HEK293 (cell line): ENCODE results near the gene TPM2.

Experiments used
- CTCF ChIA-PET: fragments of 350-600 bp; formaldehyde crosslinking; extraction: SDS; loops from one replicate; lab custom pipeline; 2021; ENCODE audit warnings: antibody characterized with exemption; lab: Yijun Ruan, JAX
- POLR2A ChIA-PET: fragments of 300-600 bp; formaldehyde crosslinking; extraction: SDS; loops from one replicate; lab custom pipeline; 2020; ENCODE audit warnings: antibody characterized with exemption, inconsistent platforms; lab: Yijun Ruan, JAX
- H3K27ac ChIP-seq: fragments of 200-500 bp; sonication (Bioruptor generic); 2 replicates; pipeline ENCODE4 v1.5.1; 2014; ENCODE audit warnings: low read depth, low read length, control low read depth, inconsistent platforms; ENCODE audit errors: extremely low read depth
- H3K36me3 ChIP-seq, 2 experiments: fragments of 200-500 bp in 1 of 2; sonication (Bioruptor generic) in 1 of 2; 1 replicate in 1 of 2; 2 replicates in 1 of 2; pipeline ENCODE4 v1.5.1; 2014 to 2017; ENCODE audit warnings: inconsistent platforms in 2 of 2, low read length in 2 of 2; ENCODE audit not compliant: control insufficient read depth in 2 of 2, insufficient read depth in 1 of 2
- H3K4me1 ChIP-seq: fragments of 200-500 bp; sonication (Bioruptor generic); 2 replicates; pipeline ENCODE4 v1.5.1; 2014; ENCODE audit warnings: mild to moderate bottlenecking, low read length, inconsistent platforms; ENCODE audit not compliant: control insufficient read depth, insufficient read depth
- H3K4me3 ChIP-seq: 2 replicates; pipeline ENCODE4 v1.5.1; 2011; ENCODE audit warnings: low read depth, mild to moderate bottlenecking, control low read depth, low read length, moderate library complexity
- H3K9me3 ChIP-seq: fragments of 200-500 bp; sonication (Bioruptor generic); 2 replicates; pipeline ENCODE4 v1.5.1; 2014; ENCODE audit warnings: low read depth, low read length, inconsistent platforms; ENCODE audit not compliant: control insufficient read depth, insufficient read depth
- MYNN ChIP-seq: fragments of 450-650 bp; formaldehyde crosslinking; IDR thresholded peaks from 2 replicates; pipeline ENCODE4 v1.5.1; 2016; ENCODE audit warnings: missing biosample characterization, missing genetic modification characterization, borderline replicate concordance
- MZF1 ChIP-seq: fragments of 450-650 bp; formaldehyde crosslinking; IDR thresholded peaks from 2 replicates; pipeline ENCODE4 v1.5.1; 2017; ENCODE audit warnings: missing biosample characterization, missing genetic modification characterization, borderline replicate concordance
- ZBTB1 ChIP-seq: fragments of 450-650 bp; formaldehyde crosslinking; IDR thresholded peaks from 2 replicates; pipeline ENCODE4 v1.5.1; 2016; ENCODE audit warnings: missing biosample characterization, missing genetic modification characterization
- ZNF112 ChIP-seq: fragments of 450-650 bp; formaldehyde crosslinking; IDR thresholded peaks from 2 replicates; pipeline ENCODE4 v1.5.0; 2017; ENCODE audit warnings: missing biosample characterization, missing genetic modification characterization
- ZNF133 ChIP-seq: fragments of 450-650 bp; formaldehyde crosslinking; IDR thresholded peaks from 2 replicates; pipeline ENCODE4 v1.5.1; 2016; ENCODE audit warnings: missing biosample characterization, missing genetic modification characterization
- ZNF426 ChIP-seq: fragments of 450-650 bp; formaldehyde crosslinking; IDR thresholded peaks from 2 replicates; pipeline ENCODE4 v1.5.1; 2017; ENCODE audit warnings: missing biosample characterization, missing genetic modification characterization, mild to moderate bottlenecking, inconsistent platforms, moderate library complexity
- ZNF433 ChIP-seq: fragments of 450-650 bp; formaldehyde crosslinking; IDR thresholded peaks from 2 replicates; pipeline ENCODE4 v1.5.1; 2016; ENCODE audit warnings: missing biosample characterization, missing genetic modification characterization, low read depth
- ZNF521 ChIP-seq: fragments of 450-650 bp; formaldehyde crosslinking; IDR thresholded peaks from 2 replicates; pipeline ENCODE4 v1.5.1; 2017; ENCODE audit warnings: missing biosample characterization, mild to moderate bottlenecking, missing genetic modification characterization
- ZNF600 ChIP-seq: fragments of 450-650 bp; formaldehyde crosslinking; IDR thresholded peaks from 2 replicates; pipeline ENCODE4 v1.5.1; 2016; ENCODE audit warnings: missing biosample characterization, missing genetic modification characterization
- ZNF777 ChIP-seq: fragments of 450-650 bp; formaldehyde crosslinking; IDR thresholded peaks from 2 replicates; pipeline ENCODE4 v1.5.1; 2017; ENCODE audit warnings: missing biosample characterization, missing genetic modification characterization, borderline replicate concordance
- ZNF785 ChIP-seq: fragments of 450-650 bp; formaldehyde crosslinking; IDR thresholded peaks from 2 replicates; pipeline ENCODE4 v1.5.1; 2016; ENCODE audit warnings: missing biosample characterization, missing genetic modification characterization
- ZNF843 ChIP-seq: fragments of 450-650 bp; formaldehyde crosslinking; IDR thresholded peaks from 2 replicates; pipeline ENCODE4 v1.5.1; 2016; ENCODE audit warnings: missing biosample characterization, missing genetic modification characterization
- ZSCAN5A ChIP-seq: fragments of 450-650 bp; formaldehyde crosslinking; IDR thresholded peaks from 2 replicates; pipeline ENCODE4 v1.5.1; 2016; ENCODE audit warnings: missing biosample characterization, missing genetic modification characterization
- TF ChIP-seq, protein P1 (sequence below): fragments of 450-650 bp; formaldehyde crosslinking; IDR thresholded peaks from 2 replicates; pipeline ENCODE4 v1.5.1; 2016; ENCODE audit warnings: missing biosample characterization, missing genetic modification characterization
- TF ChIP-seq, protein P2 (sequence below): fragments of 450-650 bp; formaldehyde crosslinking; IDR thresholded peaks from 2 replicates; pipeline ENCODE4 v1.5.1; 2016; ENCODE audit warnings: missing biosample characterization, missing genetic modification characterization
- TF ChIP-seq, protein P3 (sequence below): fragments of 450-650 bp; formaldehyde crosslinking; IDR thresholded peaks from 2 replicates; pipeline ENCODE4 v1.5.1; 2016; ENCODE audit warnings: missing biosample characterization, missing genetic modification characterization

Gene TPM2

DNA sequence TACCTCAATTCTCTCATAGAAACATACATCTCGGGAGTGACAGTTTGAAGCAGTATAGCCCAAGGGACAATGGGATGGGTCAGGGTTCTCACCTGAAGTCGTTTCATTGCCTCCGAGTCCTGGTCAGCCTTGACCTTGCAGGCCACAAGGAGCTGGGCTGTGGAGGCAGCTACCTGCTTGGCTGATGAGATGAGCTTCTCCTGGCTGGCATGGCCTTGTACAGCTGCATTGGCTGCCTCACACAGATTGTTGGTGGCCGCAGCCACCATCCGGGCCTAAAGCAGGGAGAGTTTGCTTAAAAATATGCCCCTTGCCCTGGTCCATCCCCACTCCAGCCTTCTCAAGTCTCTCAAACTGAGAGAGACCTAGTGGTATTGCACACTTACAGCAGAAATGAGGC, 8.5 kb upstream of the TPM2 start:
- H3K4me1 ChIP-seq = no peaks in the 10 kb centered on the region
- H3K9me3 ChIP-seq = no peaks in the 10 kb centered on the region
- H3K27ac ChIP-seq = no peak overlapping the region
- H3K4me3 ChIP-seq = no peak overlapping the region
- POLR2A ChIA-PET = no interaction called here
- TF ChIP-seq ZNF133 (no peak), ZNF777 (tag by site-specific recombination) (no peak), ZNF112 (tag by site-specific recombination) (no peak), ZBTB1 (tag by site-specific recombination) (no peak), ZNF433 (tag by site-specific recombination) (no peak), MYNN (tag by site-specific recombination) (no peak), ZNF843 (no peak), ZNF600 (tag by site-specific recombination) (no peak), ZNF785 (tag by site-specific recombination) (no peak)
- CTCF ChIA-PET = interaction anchor here (1.1 to 9.0 kb wide), 6 partner anchors 12 to 137 kb away, joined by 3 to 157 read pairs (median 38); partner anchors contain the start of genes ARHGEF39, CCDC107, CREB3 and RMRP
- peaks cover 27 to 76% of the 10 kb centered on the region in 2 experiments; a peak in 2 of 3 replicates for H3K36me3 ChIP-seq

- ChIA-PET CTCF (interaction anchor here (0.6 to 9.0 kb wide), 20 partner anchors 8 to 442 kb away, joined by 3 to 157 read pairs (median 11); partner anchors contain the start of genes ARHGEF39, CCDC107, CREB3 and RMRP), POLR2A (interaction anchor here (1.2 to 3.8 kb wide), 4 partner anchors 30 to 39 kb away, joined by 3 to 31 read pairs (median 12); partner anchors contain the start of genes ARHGEF39, CCDC107, CREB3 and RMRP)
- H3K36me3 ChIP-seq = peaks cover 24 to 69% of the 10 kb centered on the region in 2 experiments; a peak in 2 of 3 replicates
- no peak overlapping the region for H3K4me3 ChIP-seq
- H3K27ac ChIP-seq = no peak overlapping the region
- H3K9me3 ChIP-seq = no peaks in the 10 kb centered on the region
- TF ChIP-seq, protein P1, sequence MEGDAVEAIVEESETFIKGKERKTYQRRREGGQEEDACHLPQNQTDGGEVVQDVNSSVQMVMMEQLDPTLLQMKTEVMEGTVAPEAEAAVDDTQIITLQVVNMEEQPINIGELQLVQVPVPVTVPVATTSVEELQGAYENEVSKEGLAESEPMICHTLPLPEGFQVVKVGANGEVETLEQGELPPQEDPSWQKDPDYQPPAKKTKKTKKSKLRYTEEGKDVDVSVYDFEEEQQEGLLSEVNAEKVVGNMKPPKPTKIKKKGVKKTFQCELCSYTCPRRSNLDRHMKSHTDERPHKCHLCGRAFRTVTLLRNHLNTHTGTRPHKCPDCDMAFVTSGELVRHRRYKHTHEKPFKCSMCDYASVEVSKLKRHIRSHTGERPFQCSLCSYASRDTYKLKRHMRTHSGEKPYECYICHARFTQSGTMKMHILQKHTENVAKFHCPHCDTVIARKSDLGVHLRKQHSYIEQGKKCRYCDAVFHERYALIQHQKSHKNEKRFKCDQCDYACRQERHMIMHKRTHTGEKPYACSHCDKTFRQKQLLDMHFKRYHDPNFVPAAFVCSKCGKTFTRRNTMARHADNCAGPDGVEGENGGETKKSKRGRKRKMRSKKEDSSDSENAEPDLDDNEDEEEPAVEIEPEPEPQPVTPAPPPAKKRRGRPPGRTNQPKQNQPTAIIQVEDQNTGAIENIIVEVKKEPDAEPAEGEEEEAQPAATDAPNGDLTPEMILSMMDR (tag by site-specific recombination) = no peak
- H3K4me1 ChIP-seq = no peaks in the 10 kb centered on the region
These were observed 7.8 kb upstream of the TPM2 start for GRCh38 chr9:35697486-35697885.

DNA sequence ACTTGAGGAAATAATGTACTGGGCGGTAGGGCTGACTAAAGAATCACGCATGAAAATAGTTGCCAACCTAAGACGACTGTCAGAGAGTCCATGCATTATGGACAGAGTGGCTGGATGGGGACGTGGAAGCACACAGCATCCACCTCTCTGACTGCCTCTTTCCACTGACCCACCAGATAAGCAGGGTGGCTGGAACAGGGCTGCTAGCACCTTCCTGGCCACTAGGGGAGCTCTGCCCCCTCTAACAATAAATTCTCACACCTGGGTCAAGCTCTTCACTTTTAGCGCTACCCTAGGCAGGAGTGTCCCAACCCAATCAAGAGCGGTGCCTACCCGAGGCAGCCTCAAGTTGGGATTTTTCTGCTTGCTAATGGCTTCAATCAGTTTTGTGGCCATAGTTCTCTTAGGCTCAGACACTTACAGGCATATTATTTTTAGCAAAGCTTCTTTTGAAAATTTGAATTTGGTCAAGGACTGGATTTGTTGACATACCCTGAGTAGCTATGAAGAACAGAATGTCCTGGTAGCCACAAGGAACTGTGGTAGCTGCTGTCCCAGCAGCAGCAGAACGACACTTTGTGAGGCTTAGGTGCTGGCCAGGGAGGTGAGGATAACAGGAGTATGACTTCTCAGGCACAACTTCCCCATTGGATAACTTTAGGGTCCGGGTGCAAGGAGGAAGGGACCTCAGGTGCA, 6.9 kb upstream of the TPM2 start:
- H3K27ac ChIP-seq = no peak overlapping the region
- no peaks in the 10 kb centered on the region for H3K9me3 ChIP-seq
- no peaks in the 10 kb centered on the region for H3K4me1 ChIP-seq
- H3K4me3 ChIP-seq = no peak overlapping the region
- no peak for TF ChIP-seq ZSCAN5A (tag by site-specific recombination)
- TF ChIP-seq, protein P2, sequence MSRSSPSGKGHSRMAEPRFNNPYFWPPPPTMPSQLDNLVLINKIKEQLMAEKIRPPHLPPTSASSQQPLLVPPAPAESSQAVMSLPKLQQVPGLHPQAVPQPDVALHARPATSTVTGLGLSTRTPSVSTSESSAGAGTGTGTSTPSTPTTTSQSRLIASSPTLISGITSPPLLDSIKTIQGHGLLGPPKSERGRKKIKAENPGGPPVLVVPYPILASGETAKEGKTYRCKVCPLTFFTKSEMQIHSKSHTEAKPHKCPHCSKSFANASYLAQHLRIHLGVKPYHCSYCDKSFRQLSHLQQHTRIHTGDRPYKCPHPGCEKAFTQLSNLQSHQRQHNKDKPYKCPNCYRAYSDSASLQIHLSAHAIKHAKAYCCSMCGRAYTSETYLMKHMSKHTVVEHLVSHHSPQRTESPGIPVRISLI (tag by site-specific recombination) = no peak
- TF ChIP-seq MZF1 (tag by site-specific recombination) = no peak
- no peak for TF ChIP-seq ZNF426
- TF ChIP-seq, protein P3, sequence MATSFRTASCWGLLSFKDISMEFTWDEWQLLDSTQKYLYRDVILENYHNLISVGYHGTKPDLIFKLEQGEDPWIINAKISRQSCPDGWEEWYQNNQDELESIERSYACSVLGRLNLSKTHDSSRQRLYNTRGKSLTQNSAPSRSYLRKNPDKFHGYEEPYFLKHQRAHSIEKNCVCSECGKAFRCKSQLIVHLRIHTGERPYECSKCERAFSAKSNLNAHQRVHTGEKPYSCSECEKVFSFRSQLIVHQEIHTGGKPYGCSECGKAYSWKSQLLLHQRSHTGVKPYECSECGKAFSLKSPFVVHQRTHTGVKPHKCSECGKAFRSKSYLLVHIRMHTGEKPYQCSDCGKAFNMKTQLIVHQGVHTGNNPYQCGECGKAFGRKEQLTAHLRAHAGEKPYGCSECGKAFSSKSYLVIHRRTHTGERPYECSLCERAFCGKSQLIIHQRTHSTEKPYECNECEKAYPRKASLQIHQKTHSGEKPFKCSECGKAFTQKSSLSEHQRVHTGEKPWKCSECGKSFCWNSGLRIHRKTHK (tag by site-specific recombination) = no peak
- TF ChIP-seq ZNF521 (tag by site-specific recombination) = no peak
- TF ChIP-seq, all 188 proteins: peak for 0
- H3K36me3 ChIP-seq = peaks cover 22 to 61% of the 10 kb centered on the region in 2 experiments; a peak in 2 of 3 replicates
- POLR2A ChIA-PET = interaction anchor here (0.7 to 3.8 kb wide), 7 partner anchors 8 to 38 kb away, joined by 3 to 31 read pairs (median 5); partner anchors contain the start of genes ARHGEF39, CCDC107, CREB3 and RMRP
- CTCF ChIA-PET = interaction anchor here (0.6 to 9.0 kb wide), 38 partner anchors 9 to 797 kb away, joined by 3 to 157 read pairs (median 5); partner anchors contain the start of genes ARHGEF39, CA9, CCDC107 and CREB3
